Ovary (tissue), 3 donors: ENCODE measurements around the gene DENND1A.

ENCODE experiments used
- CTCF ChIP-seq, 3 donors: fragments of 450-650 bp in 2 of 3; fragments of 200-600 bp in 1 of 3; IDR thresholded peaks; one replicate each; pipeline versions ENCODE4 v1.5.1 to v1.8.0; 2016 to 2022; ENCODE audit warnings: antibody characterized with exemption in 3 of 3, mild to moderate bottlenecking in 1 of 3
- EP300 ChIP-seq: sonication (generic); formaldehyde crosslinking; IDR thresholded peaks from one replicate; pipeline ENCODE4 v1.6.1; 2017; ENCODE audit warnings: antibody characterized with exemption
- POLR2A ChIP-seq: fragments of 450-650 bp; IDR thresholded peaks from one replicate; pipeline ENCODE4 v1.6.1; 2017; ENCODE audit warnings: antibody characterized with exemption, mild to moderate bottlenecking, moderate library complexity
- donor health status: DM: no; HTN: no; CAD: no.

DNA sequence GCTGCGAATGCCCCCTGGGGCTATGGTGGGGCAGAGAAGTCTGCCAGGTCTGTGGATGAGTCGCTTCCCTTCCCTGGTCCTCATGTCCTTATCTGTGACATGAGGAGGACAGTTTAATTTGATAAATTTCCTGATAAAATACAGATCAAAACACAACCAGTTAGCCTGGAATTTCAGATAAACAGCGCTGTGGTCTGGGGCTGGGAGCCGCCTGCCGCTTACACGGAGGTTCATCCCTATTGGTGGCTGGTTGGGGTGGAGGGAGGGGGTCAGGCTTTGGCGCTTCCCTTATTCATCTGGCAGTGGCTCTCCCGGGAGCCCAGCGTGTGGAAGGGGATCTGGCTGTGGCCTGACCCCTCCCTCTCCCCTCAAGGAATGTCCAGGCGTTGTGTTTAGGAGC lies 556.0 kb downstream of the DENND1A start:
- TF ChIP-seq CTCF (IDR thresholded peaks at IDR 0.05) (no peak), POLR2A (no peak), EP300 (no peak)
